ENCODE measurements around the gene HIC2.
"Not testable (repeated sequence)": the region's sequence is repeated elsewhere in the genome, so short reads cannot be mapped to it uniquely, and the experiment has no call there.

HIC2 gene

DNA sequence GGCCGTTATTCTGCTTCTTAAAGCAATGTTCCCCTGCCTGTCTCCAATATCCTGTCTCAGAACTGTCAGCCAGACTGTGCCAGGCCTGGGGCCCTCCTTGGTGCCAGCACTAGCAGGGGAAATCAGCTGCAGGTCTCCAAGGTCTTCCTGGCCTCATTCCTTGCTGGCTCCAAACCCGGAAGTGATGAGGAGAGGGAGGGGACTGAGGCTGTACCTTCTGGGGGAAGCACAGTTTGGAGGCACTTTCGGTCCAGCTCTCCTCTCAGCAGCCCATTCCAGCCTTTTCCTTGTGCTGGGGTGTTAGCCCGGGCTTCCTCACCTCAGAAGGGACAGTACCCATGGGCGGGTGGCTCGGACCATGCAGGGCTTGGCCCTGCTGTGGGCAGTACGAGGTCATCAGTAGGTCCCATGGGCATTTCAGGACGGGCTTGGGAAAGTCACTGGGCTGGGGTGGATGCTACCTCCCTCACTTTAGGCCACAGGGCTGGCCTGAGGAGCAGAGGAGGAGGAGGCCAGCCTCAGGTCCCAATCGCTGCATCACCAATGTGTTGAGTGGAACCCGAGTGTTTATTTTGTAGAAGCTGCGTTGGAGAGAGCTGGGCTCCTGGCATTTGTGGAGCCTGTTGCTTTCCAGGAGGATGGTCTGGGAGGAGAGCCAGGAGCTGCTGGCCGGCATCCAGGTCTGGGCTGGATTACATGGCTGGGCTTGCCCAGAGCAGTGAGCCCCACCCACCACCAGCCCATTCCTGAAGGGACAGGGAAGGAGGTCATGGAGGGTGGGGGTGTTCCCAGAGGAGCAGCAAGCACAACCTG lies 19.0 kb downstream of the HIC2 start:
- DNase-seq = not testable (repeated sequence)

DNA sequence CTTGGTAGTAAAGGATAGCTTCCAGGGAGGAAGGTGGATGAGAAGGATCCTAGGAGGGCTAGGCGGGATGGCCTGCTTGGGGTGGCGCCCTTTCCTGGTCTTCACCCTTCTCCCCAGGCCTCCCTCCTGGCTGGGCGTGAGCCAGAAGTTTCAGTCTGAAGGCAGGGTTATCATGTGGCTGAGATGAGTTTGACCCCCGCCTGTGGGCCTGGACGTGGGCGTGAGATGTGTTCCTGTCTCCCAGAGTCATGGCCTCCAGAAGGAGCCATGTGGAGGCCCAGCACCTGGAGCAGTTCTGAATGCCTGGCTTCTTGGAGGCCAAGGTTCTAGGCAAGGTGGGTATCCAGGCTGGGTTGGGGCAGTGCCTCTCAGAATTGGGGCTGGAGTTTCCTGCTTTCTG lies 20.8 kb downstream of the HIC2 start:
- not testable (repeated sequence) for DNase-seq

DNA sequence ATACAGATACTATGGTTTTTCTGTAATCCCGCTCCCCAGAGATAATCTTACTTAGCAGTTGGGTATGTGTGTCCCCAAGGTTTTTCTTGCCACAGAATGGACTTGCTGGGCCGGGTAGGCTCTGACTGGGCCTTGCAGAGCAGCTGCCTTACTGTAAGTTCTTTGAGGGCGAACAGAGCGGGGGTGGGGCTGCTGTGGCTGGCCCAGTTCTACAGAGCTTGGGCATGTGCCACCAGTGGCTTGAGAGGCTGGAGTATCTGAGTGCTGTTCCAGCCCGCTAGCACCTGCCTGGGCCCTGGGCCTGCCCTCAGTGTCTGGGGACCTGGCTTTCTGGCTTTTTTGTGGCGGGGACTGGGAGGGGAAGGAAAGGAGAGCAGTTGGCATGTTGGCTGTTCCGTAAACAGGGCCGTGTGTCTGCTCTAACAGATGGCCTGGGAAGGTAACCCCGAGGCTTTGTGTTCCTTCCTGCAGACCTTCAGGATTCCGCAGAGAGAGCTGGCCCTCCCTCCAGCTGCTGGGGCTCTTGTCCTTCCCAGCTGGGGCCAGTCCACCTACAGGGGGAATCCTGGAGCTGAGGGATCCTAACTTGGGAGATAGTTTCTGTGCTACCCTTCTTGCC lies 23.0 kb downstream of the HIC2 start:
- not testable (repeated sequence) for DNase-seq

DNA sequence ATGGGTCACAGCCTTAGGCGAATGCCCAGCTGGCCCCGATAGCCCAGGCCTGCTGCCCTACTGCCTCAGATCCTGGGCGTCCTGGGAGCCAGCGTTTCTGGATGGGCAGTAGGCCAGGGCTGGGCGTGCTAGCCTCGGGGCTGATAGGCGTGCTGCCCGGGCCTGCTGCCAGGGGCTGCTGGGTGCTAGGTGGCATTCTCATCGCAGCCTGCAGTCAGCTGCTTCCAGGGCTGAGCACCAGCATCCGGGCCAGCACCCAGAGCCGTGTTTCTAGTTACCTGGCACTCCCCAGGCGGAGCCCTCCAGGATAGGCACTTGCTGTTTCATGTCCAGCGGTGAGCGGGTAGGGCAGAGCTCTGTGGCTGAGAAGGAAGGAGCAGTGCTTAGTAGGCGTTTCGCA lies 23.5 kb downstream of the HIC2 start:
- DNase-seq = not testable (repeated sequence)

DNA sequence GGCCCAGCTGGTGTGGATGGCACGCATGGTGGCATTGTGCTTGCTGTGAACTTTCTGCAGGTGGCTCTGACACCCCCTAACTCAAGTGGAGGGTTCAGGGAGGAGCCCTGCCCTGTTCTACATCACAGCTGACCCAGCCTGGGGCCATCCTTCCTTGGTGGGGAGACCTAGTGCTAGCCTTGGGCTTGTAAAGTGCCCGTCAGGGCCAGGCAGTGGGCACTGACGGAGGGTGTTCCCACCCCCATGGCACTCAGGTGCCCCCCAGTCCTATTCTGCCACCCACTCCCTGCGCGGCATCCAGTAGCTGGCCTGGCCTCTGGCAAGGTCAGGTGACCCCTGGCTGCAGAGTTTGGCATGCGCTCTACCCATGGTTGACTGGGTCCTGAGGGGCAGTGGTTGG lies 24.0 kb downstream of the HIC2 start:
- DNase-seq = not testable (repeated sequence)

DNA sequence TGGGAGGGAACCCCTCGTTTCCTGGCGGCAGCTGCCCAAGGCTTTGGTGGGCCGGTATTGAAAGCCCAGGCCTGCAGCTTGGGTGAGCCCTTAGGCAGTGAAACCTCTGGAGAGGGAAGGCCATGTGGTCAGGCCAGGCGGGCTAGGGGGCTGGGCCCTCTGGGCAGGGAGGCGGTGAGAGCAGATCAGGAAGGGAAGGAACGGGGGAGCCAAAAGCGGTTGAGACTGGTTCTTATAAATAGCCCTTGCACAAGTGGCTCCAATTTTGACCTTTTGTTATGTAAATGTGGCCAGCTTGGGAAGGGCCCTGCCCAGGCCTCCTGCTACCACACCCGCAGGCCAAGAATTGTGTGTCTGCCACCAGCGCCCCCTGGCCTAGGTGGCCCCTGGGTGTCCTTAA lies 25.0 kb downstream of the HIC2 start:
- not testable (repeated sequence) for DNase-seq

DNA sequence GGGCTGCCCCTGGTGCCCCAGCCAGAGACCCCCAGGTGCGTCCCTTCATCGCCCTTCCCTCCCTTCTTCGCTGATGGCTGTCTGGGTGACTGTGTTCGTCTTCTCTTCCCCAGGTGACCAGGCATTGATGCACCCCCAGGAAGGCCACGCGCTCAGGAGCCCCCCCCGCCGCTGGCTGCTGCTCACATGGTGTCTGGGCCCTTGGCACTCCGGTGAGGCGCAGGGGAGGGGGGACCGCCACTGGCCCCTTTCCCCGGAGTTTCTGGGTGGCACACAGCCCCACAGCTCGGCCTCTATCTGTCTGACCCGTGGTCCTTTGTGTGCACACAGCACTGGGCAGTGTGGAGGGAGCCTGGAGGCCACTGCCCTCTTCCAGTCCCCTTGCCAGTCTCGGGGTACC lies 25.5 kb downstream of the HIC2 start:
- DNase-seq = not testable (repeated sequence)

DNA sequence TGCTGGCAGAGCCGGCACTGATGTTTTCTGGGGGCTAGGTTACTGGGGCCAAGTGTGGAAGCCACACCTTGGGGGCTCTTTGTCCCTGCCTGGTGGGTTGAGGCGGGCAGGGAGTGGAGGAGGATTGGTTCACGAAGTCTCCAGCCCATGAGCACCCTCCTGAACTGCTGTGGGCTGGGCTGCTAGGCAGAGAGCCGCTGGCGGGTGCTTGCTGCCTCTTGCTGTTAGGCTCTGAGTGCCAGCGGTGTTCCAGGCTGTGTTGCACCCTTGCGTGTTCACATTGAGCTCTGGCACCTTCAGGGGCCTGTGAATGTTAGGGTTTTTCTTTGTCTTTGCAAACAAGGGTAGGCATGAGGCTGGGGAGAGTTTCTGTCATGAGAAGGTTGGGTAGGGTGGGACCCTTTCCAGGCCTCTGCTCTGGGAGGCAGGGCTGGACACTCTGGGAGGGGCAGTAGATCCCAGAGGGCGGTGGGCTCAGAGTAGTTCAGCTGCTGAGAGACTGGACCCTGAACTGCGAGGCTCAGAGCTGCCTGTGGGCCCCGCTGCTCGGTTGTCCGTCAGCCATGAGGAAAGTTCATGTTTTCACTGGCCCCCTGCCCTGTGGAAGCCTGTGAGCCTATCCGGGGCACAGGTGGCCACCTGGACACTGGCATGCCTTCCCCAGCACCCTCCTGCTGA lies 26.0 kb downstream of the HIC2 start:
- DNase-seq = no peak

DNA sequence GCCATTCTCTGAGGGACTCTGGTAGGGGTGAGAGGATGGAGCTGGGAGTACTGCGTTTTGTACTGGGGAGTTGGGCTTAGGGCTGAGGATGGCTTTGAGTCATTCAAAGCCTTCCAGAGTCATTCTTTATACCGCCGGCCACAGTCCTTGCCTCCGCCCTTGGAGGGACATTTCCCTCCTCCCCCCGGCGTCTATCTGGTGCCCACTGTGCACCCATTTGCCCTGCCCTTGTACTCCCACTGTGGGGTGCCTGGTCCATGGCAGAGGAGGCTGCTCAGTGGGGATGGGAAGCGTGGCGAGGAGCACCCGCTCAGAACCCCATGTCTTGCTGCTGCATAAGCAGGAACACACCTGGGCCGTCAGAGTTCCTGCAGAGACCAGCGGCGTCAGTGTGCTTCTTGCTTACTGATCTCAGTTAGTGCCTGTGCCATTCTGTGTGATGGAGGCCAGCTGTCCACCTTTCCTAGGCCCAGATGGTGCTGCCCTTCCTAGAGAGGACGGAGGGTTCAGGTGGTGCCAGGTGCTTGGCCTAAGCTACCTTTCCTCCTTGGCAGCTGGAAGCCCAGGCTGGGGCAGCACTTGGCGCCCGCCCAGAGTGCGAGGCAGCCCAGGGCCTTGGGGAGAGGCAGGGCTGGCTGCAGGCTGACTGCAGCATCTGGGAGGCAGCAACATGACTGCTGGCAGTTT lies 26.7 kb downstream of the HIC2 start:
- no peak for DNase-seq

DNA sequence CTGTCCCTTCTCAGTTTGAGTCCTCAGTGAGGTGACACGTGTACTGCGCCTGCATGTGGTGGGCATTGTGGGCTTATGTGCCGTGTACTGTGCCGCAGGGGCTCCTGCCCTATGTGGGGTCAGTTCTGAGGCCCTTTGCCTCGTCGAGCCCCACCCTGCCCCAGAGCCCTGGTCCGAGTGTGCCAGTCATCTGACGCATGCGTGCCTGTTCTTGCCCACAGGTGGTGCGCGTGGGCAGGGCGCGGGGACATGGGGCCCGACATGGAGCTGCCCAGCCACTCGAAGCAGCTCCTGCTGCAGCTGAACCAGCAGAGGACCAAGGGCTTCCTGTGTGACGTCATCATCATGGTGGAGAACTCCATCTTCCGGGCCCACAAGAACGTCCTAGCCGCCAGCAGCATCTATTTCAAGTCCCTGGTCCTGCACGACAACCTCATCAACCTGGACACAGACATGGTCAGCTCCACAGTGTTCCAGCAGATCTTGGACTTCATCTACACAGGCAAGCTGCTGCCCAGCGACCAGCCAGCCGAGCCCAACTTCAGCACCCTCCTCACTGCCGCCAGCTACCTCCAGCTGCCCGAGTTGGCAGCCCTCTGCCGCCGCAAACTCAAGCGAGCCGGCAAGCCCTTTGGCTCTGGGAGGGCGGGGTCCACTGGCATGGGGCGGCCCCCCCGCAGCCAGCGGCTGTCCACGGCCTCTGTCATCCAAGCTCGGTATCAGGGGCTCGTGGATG lies 27.7 kb downstream of the HIC2 start:
- DNase-seq = no peak

DNA sequence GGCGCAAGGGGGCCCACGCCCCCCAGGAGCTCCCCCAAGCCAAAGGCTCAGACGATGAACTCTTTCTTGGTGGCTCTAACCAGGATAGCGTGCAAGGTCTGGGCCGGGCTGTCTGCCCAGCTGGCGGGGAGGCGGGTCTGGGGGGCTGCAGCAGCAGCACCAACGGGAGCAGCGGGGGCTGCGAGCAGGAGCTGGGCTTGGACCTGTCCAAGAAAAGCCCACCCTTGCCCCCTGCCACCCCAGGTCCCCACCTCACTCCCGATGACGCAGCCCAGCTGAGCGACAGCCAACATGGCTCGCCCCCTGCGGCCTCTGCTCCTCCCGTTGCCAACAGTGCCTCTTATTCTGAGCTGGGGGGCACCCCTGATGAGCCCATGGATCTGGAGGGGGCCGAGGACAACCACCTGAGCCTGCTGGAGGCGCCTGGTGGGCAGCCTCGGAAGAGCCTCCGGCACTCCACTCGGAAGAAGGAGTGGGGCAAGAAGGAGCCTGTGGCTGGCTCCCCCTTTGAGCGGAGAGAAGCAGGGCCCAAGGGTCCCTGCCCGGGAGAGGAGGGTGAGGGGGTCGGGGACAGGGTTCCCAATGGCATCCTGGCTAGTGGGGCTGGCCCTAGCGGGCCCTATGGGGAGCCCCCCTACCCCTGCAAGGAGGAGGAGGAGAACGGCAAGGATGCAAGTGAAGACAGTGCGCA lies 28.4 kb downstream of the HIC2 start:
- DNase-seq = no peak

DNA sequence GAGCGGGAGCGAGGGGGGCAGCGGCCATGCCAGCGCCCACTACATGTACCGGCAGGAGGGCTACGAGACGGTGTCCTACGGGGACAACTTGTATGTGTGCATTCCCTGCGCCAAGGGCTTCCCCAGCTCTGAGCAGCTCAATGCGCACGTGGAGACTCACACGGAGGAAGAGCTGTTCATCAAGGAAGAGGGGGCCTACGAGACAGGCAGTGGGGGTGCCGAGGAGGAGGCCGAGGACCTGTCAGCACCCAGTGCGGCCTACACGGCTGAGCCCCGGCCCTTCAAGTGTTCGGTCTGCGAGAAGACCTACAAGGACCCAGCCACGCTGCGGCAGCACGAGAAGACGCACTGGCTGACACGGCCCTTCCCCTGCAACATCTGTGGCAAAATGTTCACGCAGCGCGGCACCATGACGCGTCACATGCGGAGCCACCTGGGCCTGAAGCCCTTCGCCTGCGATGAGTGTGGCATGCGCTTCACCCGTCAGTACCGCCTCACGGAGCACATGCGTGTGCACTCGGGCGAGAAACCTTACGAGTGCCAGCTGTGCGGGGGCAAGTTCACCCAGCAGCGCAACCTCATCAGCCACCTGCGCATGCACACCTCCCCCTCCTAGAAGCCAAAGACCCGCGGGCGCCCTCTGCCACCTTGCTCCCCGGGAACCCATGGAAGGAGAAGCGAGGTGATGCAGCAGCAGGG lies 29.1 kb downstream of the HIC2 start:
- DNase-seq = no peak

DNA sequence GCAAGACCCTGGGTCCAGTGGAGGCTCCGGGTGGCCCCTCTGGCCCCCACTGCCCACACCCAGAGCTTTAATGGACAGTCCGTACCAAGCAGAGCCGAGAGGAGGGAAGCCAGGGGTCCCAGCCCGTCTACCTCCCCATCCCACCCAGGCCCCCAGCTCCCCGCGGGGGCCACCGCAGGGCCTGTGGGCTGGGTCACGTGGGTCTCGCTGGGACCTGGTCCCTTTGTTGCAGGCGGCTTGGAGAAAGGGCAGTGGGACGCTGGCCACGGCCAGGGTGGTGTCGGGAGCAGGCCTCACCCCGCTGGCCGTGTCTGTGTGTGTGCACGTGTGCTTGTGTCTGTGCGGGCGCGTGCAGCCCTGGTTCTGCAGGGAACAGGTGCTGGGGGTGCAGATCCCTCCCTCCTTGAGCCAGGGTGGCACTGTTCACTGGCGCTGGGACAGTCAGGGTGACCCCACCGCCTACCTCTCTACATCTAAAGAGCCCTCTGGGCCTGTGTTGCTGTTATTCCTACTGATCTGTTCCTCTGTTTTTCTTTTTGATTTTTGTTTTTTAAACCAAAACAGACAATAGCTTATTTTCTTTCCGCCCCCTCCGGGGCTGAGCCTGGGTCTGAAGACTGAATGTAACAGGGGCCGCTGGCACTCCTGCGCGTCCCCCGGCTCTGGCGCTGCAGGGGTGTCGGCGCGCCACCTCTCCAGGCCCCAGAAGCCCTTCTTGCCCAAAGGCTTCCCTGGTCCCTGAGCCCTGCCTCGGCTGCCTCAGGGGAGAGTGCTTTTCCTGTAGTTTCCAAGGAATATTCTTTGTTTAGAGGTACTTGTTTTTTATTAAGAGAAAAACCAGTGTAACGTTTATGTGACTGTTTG lies 29.9 kb downstream of the HIC2 start:
- DNase-seq = no peak

DNA sequence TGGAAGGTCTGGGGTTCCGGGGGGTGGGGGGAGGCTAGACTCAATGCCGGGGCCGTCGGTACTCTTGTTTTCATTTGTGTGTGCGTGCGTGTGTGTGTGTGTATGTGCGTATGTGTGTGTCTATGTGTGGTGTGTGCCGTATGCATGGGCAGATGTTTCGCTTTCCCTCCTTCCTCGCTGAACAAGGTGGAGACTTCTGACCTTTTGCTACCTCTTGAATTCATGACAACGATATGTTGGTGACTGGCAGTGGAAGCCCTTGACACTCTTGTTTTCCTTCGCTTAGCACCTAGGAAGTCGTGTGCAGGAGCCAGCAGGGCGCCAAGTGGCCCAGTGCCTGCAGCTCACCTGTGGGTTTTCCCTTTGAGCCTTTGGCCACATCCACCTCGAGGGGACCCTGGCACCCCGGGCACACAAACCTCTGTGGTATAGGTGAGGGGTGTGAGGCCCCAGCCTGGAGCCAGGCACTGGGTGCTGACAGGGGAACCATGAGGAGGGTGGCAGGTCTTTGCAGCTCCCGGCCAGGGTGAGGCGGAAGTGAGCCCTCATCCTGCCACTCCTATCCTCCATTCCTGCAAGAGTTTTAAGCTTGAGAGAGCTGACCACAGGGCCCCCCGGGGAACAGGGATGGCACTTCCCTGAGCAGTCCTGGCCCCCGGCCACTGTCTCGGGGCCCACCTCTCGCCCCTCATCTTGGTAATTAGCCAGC lies 30.7 kb downstream of the HIC2 start:
- no peak for DNase-seq

DNA sequence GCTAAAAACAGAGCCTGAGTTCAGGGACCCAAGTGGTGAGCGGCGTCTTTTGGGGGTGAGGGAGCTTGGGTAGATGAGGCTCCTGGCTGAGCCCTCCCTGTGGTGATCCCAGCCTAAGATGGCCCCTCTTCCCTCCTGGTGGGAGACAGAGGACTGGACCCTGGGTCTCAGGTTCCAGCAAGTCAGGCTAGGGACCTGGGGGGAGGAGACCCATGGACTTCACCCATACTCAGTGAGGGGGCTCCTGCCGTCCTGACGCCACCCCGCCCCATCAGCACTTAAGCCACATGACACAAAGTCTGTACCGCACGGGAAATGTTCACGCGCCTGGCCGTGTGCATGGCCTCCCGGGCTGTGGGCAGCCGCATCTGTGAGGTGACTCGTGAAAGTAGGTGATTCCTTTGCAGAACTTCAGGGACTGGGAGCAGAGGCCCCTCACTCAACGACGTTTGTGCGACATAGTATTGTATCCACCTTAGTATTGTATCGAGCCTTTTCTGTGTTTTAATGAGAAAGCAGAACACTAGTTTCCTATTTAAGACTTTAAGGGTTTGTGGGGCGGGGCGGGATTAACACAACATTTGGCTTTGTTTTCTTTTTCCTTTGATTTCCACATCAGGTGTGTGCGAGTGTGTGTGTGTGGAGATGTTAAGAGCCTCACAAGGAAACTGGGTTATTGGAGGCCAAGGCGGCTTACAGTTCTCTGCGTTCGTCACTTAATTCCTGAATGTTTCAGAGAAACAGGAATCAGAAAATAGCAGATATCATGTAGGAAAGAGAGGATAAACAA lies 31.7 kb downstream of the HIC2 start:
- DNase-seq = no peak

DNA sequence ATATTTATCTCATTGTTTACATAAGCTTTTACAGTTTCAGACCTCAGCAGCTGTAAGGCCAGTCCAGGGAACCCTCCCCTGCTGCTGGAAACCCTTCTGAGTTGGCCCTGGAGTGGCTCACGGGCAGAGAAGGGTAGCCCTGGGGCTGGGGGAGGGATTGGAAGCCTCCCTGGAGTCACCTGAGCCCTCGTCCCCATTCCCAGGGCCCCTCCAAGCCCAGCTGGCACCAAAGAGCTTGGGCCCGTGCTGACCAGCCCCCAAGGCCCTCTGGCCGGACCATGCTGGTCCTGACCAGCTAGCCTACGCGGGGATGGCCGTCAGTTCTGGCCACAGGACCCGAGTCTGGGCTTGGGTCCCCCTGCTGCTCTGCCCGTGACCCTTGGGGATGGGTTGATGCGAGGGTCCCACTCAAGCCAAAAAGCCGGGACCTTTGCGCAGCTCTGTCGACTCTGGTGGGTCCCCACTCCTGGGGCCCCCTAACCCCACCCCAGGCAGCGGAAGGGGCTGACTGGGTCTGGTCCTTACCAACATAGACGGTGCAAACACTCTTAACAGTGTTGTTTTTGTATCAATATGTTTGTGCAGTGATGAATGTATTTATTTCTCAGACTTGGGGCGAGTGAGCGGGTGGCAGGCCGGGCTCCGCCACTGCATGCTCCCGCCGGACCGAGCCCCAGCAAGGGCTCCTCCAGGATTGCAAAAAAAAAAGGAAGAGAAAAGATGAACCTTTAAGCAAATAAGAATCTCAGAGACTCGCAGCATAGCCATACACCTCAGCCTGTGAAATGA lies 32.6 kb downstream of the HIC2 start:
- no peak for DNase-seq

DNA sequence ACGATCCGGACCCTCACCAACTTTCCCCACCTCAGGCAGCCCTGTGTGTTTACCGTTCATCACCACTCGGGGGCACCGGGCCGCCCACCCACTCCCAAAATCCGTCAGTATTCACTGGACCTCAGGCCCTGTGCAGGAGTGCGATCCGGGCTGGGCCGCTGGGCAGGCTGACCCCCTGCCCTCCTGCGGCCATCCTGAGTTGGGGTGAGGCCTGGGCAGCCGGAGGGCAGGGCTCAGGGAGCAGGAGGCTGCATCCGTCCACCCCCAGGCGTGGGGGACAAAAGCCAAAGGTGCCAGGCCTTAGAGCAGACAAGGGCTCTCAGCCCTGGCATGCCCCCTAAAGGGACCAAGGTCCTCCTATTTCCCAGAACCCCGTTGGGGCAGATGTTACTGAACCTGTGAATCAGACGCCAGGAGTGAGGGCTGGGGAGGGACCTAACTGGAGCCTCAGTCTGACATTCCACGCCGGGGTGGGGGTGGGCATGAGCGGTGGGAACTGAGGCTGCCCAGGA lies 33.2 kb downstream of the HIC2 start:
- DNase-seq = no peak

DNA sequence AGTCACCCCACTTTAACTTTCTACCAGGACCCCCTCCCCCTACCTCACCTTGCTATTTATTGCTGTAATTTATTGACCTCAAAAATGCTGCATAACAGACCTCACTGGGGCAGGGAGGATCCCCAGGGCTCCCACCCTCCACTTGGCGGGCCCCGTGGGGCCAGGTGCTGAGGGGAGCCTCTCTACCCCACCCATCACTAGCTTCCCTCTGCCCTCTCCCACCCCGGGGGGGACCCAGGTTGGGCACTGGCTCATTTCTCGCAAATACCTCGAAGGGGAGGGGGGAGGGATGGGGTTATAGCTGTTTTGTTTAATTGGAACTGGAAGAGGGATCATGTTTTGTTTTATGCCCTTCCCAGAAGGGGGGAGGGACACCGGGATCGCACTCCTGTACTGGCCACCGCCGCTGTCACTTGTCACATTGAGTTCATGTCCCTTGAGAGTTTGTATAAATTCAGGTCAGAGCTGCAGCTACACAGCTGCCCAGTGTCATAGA lies 33.7 kb downstream of the HIC2 start:
- no peak for DNase-seq

All from stimulated activated CD4-positive, alpha-beta T cell treated with anti-CD3 and anti-CD28 coated beads, Interleukin-15, amount 100 ng/mL, for 24 hours (primary cell).